Eye (tissue), 1 donor: ENCODE measurements around the gene SLX4IP.

Source experiments
- DNase-seq: peaks from one replicate; pipeline ENCODE4 v3.0.0-alpha.2; 2015

Gene SLX4IP

GRCh38 chr20:10429443-10429981 lies 5.6 kb upstream of the SLX4IP start:
- no peak for DNase-seq

GRCh38 chr20:10430000-10430466 lies 5.1 kb upstream of the SLX4IP start:
- no peak for DNase-seq

- no peak for DNase-seq
These were observed 4.4 kb upstream of the SLX4IP start for GRCh38 chr20:10430704-10431103.

- no peak for DNase-seq
These were observed 3.0 kb upstream of the SLX4IP start for GRCh38 chr20:10432079-10432478.

- no peak for DNase-seq
These were observed 2.0 kb upstream of the SLX4IP start for GRCh38 chr20:10433014-10433622.

GRCh38 chr20:10433623-10434466 lies 1.3 kb upstream of the SLX4IP start, which contains the start of gene MKKS:
Gene MKKS (minus strand): TSS chr20:10434222. CDS start chr20:10413514, 20,708 bp downstream.
- peak; percentile 97 for DNase-seq

- peak; percentile 99 for DNase-seq
These were observed 656 bp upstream of the SLX4IP start for GRCh38 chr20:10434467-10434831.

- no peak for DNase-seq
These were observed 1.1 kb downstream of the SLX4IP start for GRCh38 chr20:10436053-10436699.

- DNase-seq = no peak
These were observed 3.1 kb downstream of the SLX4IP start for GRCh38 chr20:10438217-10438616.

- no peak for DNase-seq
These were observed 8.8 kb downstream of the SLX4IP start for GRCh38 chr20:10443936-10444335.

- DNase-seq = no peak
These were observed 10.7 kb downstream of the SLX4IP start for GRCh38 chr20:10445758-10446157.

- DNase-seq = peak; percentile 32
These were observed 11.9 kb downstream of the SLX4IP start for GRCh38 chr20:10447028-10447427.

GRCh38 chr20:10448270-10449156 lies 13.4 kb downstream of the SLX4IP start:
- no peak for DNase-seq

GRCh38 chr20:10449270-10449669 lies 14.2 kb downstream of the SLX4IP start:
- DNase-seq = no peak

- DNase-seq = no peak
These were observed 18.1 kb downstream of the SLX4IP start for GRCh38 chr20:10453241-10453640.

GRCh38 chr20:10454151-10454750 lies 19.1 kb downstream of the SLX4IP start:
- no peak for DNase-seq

GRCh38 chr20:10461495-10461894 lies 26.4 kb downstream of the SLX4IP start:
- DNase-seq = no peak

GRCh38 chr20:10462516-10462915 lies 27.4 kb downstream of the SLX4IP start:
- no peak for DNase-seq

GRCh38 chr20:10463622-10464021 lies 28.5 kb downstream of the SLX4IP start:
- DNase-seq = no peak

- DNase-seq = no peak
These were observed 30.0 kb downstream of the SLX4IP start for GRCh38 chr20:10465135-10465534.

- peak; percentile 67 for DNase-seq
These were observed 31.2 kb downstream of the SLX4IP start for GRCh38 chr20:10466325-10466724.

- peak; percentile 29 for DNase-seq
These were observed 31.8 kb downstream of the SLX4IP start for GRCh38 chr20:10466855-10467254.
